H1 (cell line): ENCODE measurements around the gene SPTLC3.

Source experiments
- EZH2 ChIP-seq: fragments of 200-600 bp; sonication (generic); IDR thresholded peaks from 2 replicates; pipeline ENCODE4 v1.7.1; 2012; ENCODE audit warnings: low read depth, mild to moderate bottlenecking, moderate library complexity, low read length, inconsistent platforms; ENCODE audit not compliant: severe bottlenecking
- NRF1 ChIP-seq: IDR thresholded peaks from 2 replicates; pipeline ENCODE4 v1.6.1; 2011; ENCODE audit warnings: mild to moderate bottlenecking, low read depth, low read length, improper control_type of control experiment
- POLR2A ChIP-seq, 2 experiments: IDR thresholded peaks; 1 replicate in 1 of 2; 2 replicates in 1 of 2; pipeline ENCODE4 v1.6.1; 2011; ENCODE audit warnings: low read depth in 2 of 2, low read length in 2 of 2, mild to moderate bottlenecking in 2 of 2; ENCODE audit errors: control extremely low read depth in 1 of 2
- RFX5 ChIP-seq: IDR thresholded peaks from 2 replicates; pipeline ENCODE4 v1.6.1; 2011; ENCODE audit warnings: low read depth, low read length, improper control_type of control experiment, borderline replicate concordance
- TF ChIP-seq, protein P1 (sequence below), 3 experiments: IDR thresholded peaks; 1 replicate in 2 of 3; 2 replicates in 1 of 3; pipeline versions ENCODE4 v1.5.1 to v1.6.1; 2011; ENCODE audit warnings: low read length in 3 of 3, mild to moderate bottlenecking in 3 of 3, inconsistent platforms in 2 of 3, low read depth in 1 of 3, moderate library complexity in 1 of 3; ENCODE audit not compliant: insufficient read depth in 1 of 3; ENCODE audit errors: control extremely low read depth in 1 of 3

DNA sequence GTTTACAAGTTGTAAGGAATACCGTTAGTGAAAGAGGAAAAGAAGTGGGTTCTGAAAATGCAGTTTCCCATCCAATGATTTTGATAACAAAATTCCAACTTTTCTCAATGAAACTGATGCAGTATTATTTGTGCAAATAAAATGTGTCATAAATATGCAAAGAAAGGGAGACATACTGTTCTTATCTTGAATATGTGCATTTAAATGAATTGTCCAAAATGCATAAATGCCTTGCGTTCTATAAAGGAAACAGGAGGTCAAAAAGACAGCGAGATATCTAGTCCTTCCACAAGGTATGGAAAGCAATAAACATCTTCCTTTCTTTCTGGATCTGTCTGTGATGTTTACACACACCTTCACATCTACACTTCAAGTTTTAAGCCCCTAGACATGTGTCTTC, 157.7 kb downstream of the SPTLC3 start:
- TF ChIP-seq, protein P1, sequence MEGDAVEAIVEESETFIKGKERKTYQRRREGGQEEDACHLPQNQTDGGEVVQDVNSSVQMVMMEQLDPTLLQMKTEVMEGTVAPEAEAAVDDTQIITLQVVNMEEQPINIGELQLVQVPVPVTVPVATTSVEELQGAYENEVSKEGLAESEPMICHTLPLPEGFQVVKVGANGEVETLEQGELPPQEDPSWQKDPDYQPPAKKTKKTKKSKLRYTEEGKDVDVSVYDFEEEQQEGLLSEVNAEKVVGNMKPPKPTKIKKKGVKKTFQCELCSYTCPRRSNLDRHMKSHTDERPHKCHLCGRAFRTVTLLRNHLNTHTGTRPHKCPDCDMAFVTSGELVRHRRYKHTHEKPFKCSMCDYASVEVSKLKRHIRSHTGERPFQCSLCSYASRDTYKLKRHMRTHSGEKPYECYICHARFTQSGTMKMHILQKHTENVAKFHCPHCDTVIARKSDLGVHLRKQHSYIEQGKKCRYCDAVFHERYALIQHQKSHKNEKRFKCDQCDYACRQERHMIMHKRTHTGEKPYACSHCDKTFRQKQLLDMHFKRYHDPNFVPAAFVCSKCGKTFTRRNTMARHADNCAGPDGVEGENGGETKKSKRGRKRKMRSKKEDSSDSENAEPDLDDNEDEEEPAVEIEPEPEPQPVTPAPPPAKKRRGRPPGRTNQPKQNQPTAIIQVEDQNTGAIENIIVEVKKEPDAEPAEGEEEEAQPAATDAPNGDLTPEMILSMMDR (IDR thresholded peaks at IDR 0.05; ENCODE audit: control extremely low read depth in 1 of 3, insufficient read depth in 1 of 3, low read depth in 1 of 3, low read length in 3 of 3): no peak
- TF ChIP-seq RFX5 (no peak), POLR2A (IDR thresholded peaks at IDR 0.05; ENCODE audit: control extremely low read depth in 1 of 2, low read depth in 2 of 2, low read length in 2 of 2) (no peak), NRF1 (no peak), EZH2 (no peak)
